Upper lobe of left lung (tissue), 4 donors: ENCODE data around the gene BOD1.

ENCODE experiments used
- POLR2A ChIP-seq, 4 donors: fragments of 450-650 bp; IDR thresholded peaks; one replicate each; pipeline ENCODE4 v1.5.1; 2016 to 2017; ENCODE audit warnings: antibody characterized with exemption in 4 of 4, mild to moderate bottlenecking in 2 of 4
- TF ChIP-seq, protein P1 (sequence below), 6 experiments: fragments of 450-650 bp in 4 of 6; fragments of 200-600 bp in 2 of 6; sonication (generic) in 2 of 6; IDR thresholded peaks; one replicate each; pipeline ENCODE4 v1.5.1; 2016 to 2019; ENCODE audit warnings: antibody characterized with exemption in 6 of 6

DNA sequence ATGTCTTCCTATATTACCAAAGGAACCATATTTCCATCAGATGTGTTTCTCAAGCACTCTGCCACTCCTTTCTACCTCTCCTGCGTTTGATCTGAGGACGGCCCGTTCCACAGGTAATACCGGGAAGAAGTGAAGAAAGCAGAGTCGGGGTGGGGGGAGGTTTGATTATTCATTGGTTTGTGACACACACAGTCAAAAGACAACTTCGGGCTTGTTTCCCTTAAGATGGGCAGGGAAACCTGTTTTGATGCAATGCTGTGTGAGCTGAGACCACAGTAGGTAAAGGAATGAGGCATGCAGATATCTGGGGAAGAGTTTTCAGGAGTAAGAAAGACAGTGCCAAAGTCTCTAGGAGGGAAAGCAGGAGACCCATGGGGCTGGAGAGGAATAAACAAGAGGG is 54.0 kb downstream of the BOD1 start:
- TF ChIP-seq, protein P1, sequence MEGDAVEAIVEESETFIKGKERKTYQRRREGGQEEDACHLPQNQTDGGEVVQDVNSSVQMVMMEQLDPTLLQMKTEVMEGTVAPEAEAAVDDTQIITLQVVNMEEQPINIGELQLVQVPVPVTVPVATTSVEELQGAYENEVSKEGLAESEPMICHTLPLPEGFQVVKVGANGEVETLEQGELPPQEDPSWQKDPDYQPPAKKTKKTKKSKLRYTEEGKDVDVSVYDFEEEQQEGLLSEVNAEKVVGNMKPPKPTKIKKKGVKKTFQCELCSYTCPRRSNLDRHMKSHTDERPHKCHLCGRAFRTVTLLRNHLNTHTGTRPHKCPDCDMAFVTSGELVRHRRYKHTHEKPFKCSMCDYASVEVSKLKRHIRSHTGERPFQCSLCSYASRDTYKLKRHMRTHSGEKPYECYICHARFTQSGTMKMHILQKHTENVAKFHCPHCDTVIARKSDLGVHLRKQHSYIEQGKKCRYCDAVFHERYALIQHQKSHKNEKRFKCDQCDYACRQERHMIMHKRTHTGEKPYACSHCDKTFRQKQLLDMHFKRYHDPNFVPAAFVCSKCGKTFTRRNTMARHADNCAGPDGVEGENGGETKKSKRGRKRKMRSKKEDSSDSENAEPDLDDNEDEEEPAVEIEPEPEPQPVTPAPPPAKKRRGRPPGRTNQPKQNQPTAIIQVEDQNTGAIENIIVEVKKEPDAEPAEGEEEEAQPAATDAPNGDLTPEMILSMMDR (IDR thresholded peaks at IDR 0.05), result no peak
- TF ChIP-seq POLR2A (IDR thresholded peaks at IDR 0.05), result no peak
